Skeletal muscle satellite cell (primary cell): ENCODE results near the gene ACOT12.

Experiments used
- H3K27me3 ChIP-seq: 2 replicates; pipeline ENCODE4 v1.7.0; 2013; ENCODE audit warnings: low read length; ENCODE audit not compliant: control insufficient read depth, insufficient read depth
- H3K36me3 ChIP-seq: 2 replicates; pipeline ENCODE4 v1.7.0; 2013; ENCODE audit warnings: mild to moderate bottlenecking, control low read depth, low read length; ENCODE audit not compliant: insufficient read depth
- H3K4me1 ChIP-seq: 2 replicates; pipeline ENCODE4 v1.7.0; 2013; ENCODE audit warnings: low read length; ENCODE audit not compliant: control insufficient read depth, insufficient read depth
- H3K4me2 ChIP-seq: 2 replicates; pipeline ENCODE4 v1.7.0; 2013; ENCODE audit warnings: mild to moderate bottlenecking, low read length
- H3K4me3 ChIP-seq: 2 replicates; pipeline ENCODE4 v1.7.0; 2013; ENCODE audit warnings: low read length
- H3K9ac ChIP-seq: 2 replicates; pipeline ENCODE4 v1.7.0; 2013; ENCODE audit warnings: mild to moderate bottlenecking, low read depth, low read length, moderate library complexity
- H3K9me3 ChIP-seq: replicated peaks from 2 replicates; pipeline ENCODE4 v1.7.0; 2013; ENCODE audit warnings: mild to moderate bottlenecking, control low read depth, low read length

Gene ACOT12

GRCh38 chr5:81283976-81284375 is 110.0 kb downstream of the ACOT12 start:
- no peaks in the 10 kb centered on the region for H3K9me3 ChIP-seq
- H3K4me1 ChIP-seq: no peaks in the 10 kb centered on the region
- no peaks in the 10 kb centered on the region for H3K27me3 ChIP-seq

More at GRCh38 chr5:81283976-81284375, 110.0 kb downstream of the ACOT12 start:
- H3K9ac ChIP-seq: no peak overlapping the region
- no peaks in the 10 kb centered on the region for H3K36me3 ChIP-seq
- no peak overlapping the region for H3K4me3 ChIP-seq
- no peak overlapping the region for H3K4me2 ChIP-seq
